ENCODE measurements around the gene GTF3C5. TPM values are rescaled to one million over a fixed set of nuclear protein-coding genes. Genes with fewer than 3 reads are reported as not detected.

Gene GTF3C5
- total and polyA plus RNA-seq, 10 of the 15 experiments (the other 5 are each of a cell fraction or from before 2014, with no cell fraction given), result 2.2 to 81.1 (median 68.7) TPM

GRCh38 chr9:133043449-133044035, 12.7 kb downstream of the GTF3C5 start (continued):
- TF ChIP-seq ZZZ3 (IDR thresholded peaks at IDR 0.05; ENCODE audit: control insufficient read depth, insufficient read length, low read depth) (no peak), STAT1 (conservative IDR thresholded peaks at IDR 0.05) (no peak)

GRCh38 chr9:133044125-133044524, 13.3 kb downstream of the GTF3C5 start:
- DNase-seq (ENCODE audit: low read depth, low spot score), result no peak
- BruUV-seq (replicated peaks), result no TSS peak
- Histone ChIP-seq H3K36me3 (ENCODE audit: control insufficient read depth in 2 of 2, insufficient read depth in 2 of 2, low read length in 1 of 2) (peaks cover 17 to 27% of the 10 kb centered on the region in 2 experiments), H4K20me1 (ENCODE audit: control insufficient read depth, insufficient read depth) (0 out of 2 replicates have a peak, but pooled peaks cover 6% of the 10 kb centered on the region), H2AFZ (ENCODE audit: control insufficient read depth, low read depth, low read length) (no peak overlapping the region), H3K9me3 (replicated peaks; ENCODE audit: control insufficient read depth, insufficient read depth, low read length) (no peaks in the 10 kb centered on the region), H3K4me3 (no peak overlapping the region), H3K27ac (ENCODE audit: control insufficient read depth, insufficient read depth) (no peak overlapping the region), H3K9ac (ENCODE audit: control insufficient read depth, insufficient read depth, low read length) (no peak overlapping the region), H3K79me2 (ENCODE audit: control insufficient read depth, insufficient read depth, low read length) (no peaks in the 10 kb centered on the region; the same call in 1 of the 2 replicates), H3K4me1 (ENCODE audit: control insufficient read depth, insufficient read depth, low read length) (no peaks in the 10 kb centered on the region), H3K27me3 (replicated peaks in 1 of 2; ENCODE audit: control insufficient read depth in 2 of 2, insufficient read depth in 2 of 2, low read length in 1 of 2) (no peaks in the 10 kb centered on the region), H3K4me2 (ENCODE audit: control insufficient read depth, insufficient read depth) (no peak overlapping the region)
- ChIA-PET RAD21 (ENCODE audit: unreplicated experiment) (interaction anchor here (0.7 kb wide), 1 partner anchor 32 kb away, joined by 3 read pairs; no protein-coding TSS in a partner anchor), SMC1A (ENCODE audit: uncharacterized antibody, unreplicated experiment) (interaction anchor here (0.9 kb wide), 1 partner anchor 104 kb away, joined by 3 read pairs; no protein-coding TSS in a partner anchor), CTCF (no interaction called here), POLR2A (no interaction called here)
- intact Hi-C loops (cut with micrococcal nuclease; ENCODE audit: unreplicated experiment), result no loop called here
- 86% methylated on average over 6 of the region's 6 CpGs for WGBS (ENCODE audit: insufficient coverage, insufficient replicate concordance, low lambda C conversion rate, missing lambda C conversion rate)
- no peak for TF ChIP-seq ZNF384 (IDR thresholded peaks at IDR 0.05; ENCODE audit: borderline replicate concordance, low read depth, low read length)
- no peak for TF ChIP-seq MTA3 (IDR thresholded peaks at IDR 0.05; ENCODE audit: borderline replicate concordance, low read length)
- TF ChIP-seq EED (IDR thresholded peaks at IDR 0.05; ENCODE audit: low read depth), result no peak
- no peak for TF ChIP-seq MTA2 (IDR thresholded peaks at IDR 0.05; ENCODE audit: low read depth)
- TF ChIP-seq ZNF24 (IDR thresholded peaks at IDR 0.05), result no peak
- TF ChIP-seq SP1 (IDR thresholded peaks at IDR 0.05; ENCODE audit: low read depth, low read length), result no peak
- TF ChIP-seq HDGF (IDR thresholded peaks at IDR 0.05), result no peak
- no peak for TF ChIP-seq JUNB (IDR thresholded peaks at IDR 0.05)
- no peak for TF ChIP-seq ATF3 (IDR thresholded peaks at IDR 0.05; ENCODE audit: borderline replicate concordance, extremely low read depth, low read depth, low read length)
- TF ChIP-seq FOXK2 (IDR thresholded peaks at IDR 0.05), result no peak
- no peak for TF ChIP-seq BCL3 (IDR thresholded peaks at IDR 0.05; ENCODE audit: borderline replicate concordance, insufficient read depth, low read depth, low read length, poor library complexity, severe bottlenecking)
- no peak for ATAC-seq
- in situ Hi-C loops (cut with MboI), result no loop called here
- no peak for FAIRE-seq
